ENCODE results near the gene TMEM154.

- TF ChIP-seq POLR2A (IDR thresholded peaks at IDR 0.05), result no peak
- no peak for TF ChIP-seq CTCF (IDR thresholded peaks at IDR 0.05)
These were observed 1.3 kb upstream of the TMEM154 start for GRCh38 chr4:152680988-152681603.

All from Peyer's patch (tissue), 4 donors.